Measurements from ENCODE around the gene HSPBP1.

Gene HSPBP1

DNA sequence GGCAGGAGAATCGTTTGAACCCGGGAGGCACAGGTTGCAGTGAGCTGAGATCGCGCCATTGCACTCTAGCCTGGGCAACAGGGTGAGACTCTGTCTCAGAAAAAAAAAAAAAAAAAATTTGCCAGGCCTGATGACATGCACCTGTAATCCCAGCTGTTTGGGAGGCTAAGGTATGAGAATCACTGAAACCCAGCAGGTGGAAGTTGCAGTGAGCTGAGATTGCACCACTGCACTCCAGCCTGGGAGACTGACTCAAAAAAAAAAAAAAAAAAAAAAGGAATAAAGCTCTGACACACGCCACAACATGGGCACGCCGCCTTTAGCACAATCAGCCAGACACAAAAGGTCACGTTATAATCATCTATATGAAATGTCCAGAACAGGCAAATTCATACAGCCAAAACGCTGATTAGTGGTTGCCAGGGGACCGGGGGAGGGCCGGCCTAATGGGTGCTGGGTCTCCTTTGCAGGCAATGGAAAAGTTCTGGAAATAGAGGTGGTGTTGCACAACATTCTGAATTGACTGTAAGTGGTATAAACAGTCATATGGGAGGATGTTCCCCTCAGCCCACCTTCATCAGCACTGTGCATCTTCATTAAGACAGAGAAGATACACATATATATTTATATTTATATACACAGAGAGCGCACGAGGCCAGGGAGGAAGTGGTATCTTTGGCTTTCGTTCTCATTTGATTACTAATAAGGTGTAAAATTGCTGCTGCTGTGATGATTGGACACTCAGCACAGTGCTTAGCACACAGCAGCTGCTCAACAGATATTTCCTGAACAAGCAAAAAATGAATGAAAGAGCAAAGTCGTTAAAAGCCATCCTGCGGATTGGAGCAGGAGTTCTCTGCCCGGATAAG is 3.8 kb downstream of the HSPBP1 start:
- H3K4me1 Mint-ChIP-seq = peaks cover 32 to 52% of the 10 kb centered on the region in 2 donors
- H3K4me3 Mint-ChIP-seq = peak overlapping the region; percentile 39 to 51
- DNase-seq (no peak), ATAC-seq (replicated peaks) (peak; percentile 59 to 69)
- H3K36me3 Mint-ChIP-seq = peaks cover 39 to 44% of the 10 kb centered on the region in 2 donors
- peak overlapping the region; percentile 85 for H3K27ac Mint-ChIP-seq
- H3K9me3 Mint-ChIP-seq = no peaks in the 10 kb centered on the region
- no peaks in the 10 kb centered on the region for H3K27me3 Mint-ChIP-seq

GRCh38 chr19:55273978-55274707 is 5.8 kb downstream of the HSPBP1 start:
- Mint-ChIP-seq H3K27me3 (no peaks in the 10 kb centered on the region), H3K36me3 (peaks cover 44 to 57% of the 10 kb centered on the region in 2 donors), H3K4me3 (no peak overlapping the region), H3K27ac (no peak overlapping the region), H3K4me1 (peaks cover 22 to 36% of the 10 kb centered on the region in 2 donors), H3K9me3 (no peaks in the 10 kb centered on the region)
- DNase-seq (no peak), ATAC-seq (replicated peaks) (no peak)

GRCh38 chr19:55272142-55272541 is 7.8 kb downstream of the HSPBP1 start:
- Mint-ChIP-seq H3K4me3 (no peak overlapping the region), H3K27me3 (no peaks in the 10 kb centered on the region), H3K27ac (no peak overlapping the region), H3K4me1 (peaks cover 12 to 22% of the 10 kb centered on the region in 2 donors), H3K9me3 (no peaks in the 10 kb centered on the region), H3K36me3 (peaks cover 39 to 60% of the 10 kb centered on the region in 2 donors)
- DNase-seq (no peak), ATAC-seq (replicated peaks) (no peak)

DNA sequence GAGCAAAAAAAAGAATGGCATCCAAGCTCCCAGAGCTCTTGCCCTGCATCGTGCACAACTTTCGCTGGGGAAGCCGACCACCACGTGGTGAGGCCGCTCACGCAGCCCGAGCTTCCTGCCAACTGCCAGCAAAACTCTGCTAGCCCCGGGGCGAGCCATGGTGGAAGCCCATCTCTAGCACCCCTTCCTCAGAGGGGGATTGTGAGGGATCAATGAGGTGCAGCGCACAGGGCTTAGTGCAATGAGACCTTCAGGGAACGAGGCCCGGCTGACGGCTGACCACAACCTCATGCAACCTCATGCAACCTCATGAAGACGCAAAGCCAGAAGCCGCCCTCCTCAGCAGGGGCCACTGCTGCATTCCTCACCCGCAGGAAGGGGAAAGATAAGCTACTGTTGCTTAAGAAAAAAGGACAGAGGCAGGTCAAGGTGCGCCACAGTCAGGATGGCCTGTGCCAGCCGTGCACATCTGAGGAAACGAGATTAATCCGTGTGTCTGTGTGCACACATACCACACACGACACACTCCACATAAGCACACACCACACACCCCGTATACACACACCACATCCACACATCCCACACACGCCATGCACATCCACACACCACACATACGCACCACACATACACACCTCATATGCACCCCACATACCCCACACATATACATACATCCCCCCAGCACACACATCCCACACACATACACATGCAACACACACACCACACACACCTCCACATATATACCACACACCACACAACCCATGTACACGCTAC is 9.6 kb downstream of the HSPBP1 start:
- Mint-ChIP-seq H3K36me3 (peaks cover 41 to 64% of the 10 kb centered on the region in 2 donors), H3K27ac (no peak overlapping the region), H3K9me3 (peaks cover 5% of the 10 kb centered on the region in 2 donors), H3K4me3 (no peak overlapping the region), H3K4me1 (peaks cover 8 to 14% of the 10 kb centered on the region in 2 donors), H3K27me3 (no peaks in the 10 kb centered on the region)
- DNase-seq (no peak), ATAC-seq (replicated peaks) (no peak)

DNA sequence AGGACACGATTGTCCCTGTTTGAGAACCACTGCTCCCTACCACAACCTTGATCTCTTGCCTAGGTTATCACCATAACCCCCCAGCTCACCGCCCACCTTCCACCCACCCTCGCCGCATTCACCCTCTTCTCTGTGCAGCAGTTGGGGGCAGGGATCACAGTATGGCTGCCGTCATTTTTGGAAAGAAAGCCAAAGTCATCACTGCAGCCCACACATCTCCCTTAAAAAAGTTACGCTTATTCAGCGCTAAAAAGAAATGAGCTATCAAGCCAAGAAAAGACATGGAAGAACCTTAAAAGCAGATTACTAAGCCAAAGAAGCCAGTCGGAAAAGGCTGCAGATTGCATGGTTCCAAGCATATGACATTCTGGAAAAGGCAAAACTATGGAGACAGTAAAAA is 10.6 kb downstream of the HSPBP1 start:
- Mint-ChIP-seq H3K4me3 (no peak overlapping the region), H3K36me3 (peaks cover 41 to 65% of the 10 kb centered on the region in 2 donors)

DNA sequence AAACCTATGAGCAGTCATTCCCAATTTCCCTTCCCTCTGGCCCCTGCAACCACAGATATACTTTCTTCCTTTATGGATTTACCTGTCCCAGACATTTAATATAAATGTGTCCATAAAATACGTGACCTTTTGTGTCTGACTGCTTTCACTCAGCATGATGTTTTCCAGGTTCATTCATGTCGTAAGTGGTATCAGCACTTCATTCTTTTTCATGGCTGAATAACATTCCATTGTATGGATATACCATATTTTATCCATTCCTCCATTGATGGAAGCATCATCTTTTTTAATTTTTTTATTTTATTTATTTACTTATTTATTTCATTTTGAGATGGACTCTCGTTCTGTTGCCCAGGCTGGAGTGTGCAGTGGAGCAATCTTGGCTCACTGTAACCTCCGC is 13.1 kb downstream of the HSPBP1 start:
- Mint-ChIP-seq H3K4me1 (peaks cover 7 to 8% of the 10 kb centered on the region in 2 donors), H3K4me3 (no peak overlapping the region), H3K27ac (no peak overlapping the region), H3K27me3 (no peaks in the 10 kb centered on the region), H3K9me3 (peaks cover 5% of the 10 kb centered on the region in 2 donors), H3K36me3 (peaks cover 45 to 57% of the 10 kb centered on the region in 2 donors)
- ATAC-seq (replicated peaks) (no peak), DNase-seq (no peak)

More for the DNA sequence above, 10.6 kb downstream of the HSPBP1 start:
- H3K4me1 Mint-ChIP-seq = peaks cover 7 to 8% of the 10 kb centered on the region in 2 donors
- ATAC-seq (replicated peaks) (no peak), DNase-seq (no peak)
- H3K27me3 Mint-ChIP-seq = no peaks in the 10 kb centered on the region
- H3K27ac Mint-ChIP-seq = no peak overlapping the region
- H3K9me3 Mint-ChIP-seq = peaks cover 5% of the 10 kb centered on the region in 2 donors

GRCh38 chr19:55266404-55266803 is 13.5 kb downstream of the HSPBP1 start:
- ATAC-seq (replicated peaks) = no peak
- Mint-ChIP-seq H3K27ac (no peak overlapping the region), H3K9me3 (peaks cover 5% of the 10 kb centered on the region in 2 donors), H3K27me3 (no peaks in the 10 kb centered on the region), H3K36me3 (peaks cover 44 to 54% of the 10 kb centered on the region in 2 donors), H3K4me3 (no peak overlapping the region), H3K4me1 (peaks cover 7 to 8% of the 10 kb centered on the region in 2 donors)
- no peak for DNase-seq

DNA sequence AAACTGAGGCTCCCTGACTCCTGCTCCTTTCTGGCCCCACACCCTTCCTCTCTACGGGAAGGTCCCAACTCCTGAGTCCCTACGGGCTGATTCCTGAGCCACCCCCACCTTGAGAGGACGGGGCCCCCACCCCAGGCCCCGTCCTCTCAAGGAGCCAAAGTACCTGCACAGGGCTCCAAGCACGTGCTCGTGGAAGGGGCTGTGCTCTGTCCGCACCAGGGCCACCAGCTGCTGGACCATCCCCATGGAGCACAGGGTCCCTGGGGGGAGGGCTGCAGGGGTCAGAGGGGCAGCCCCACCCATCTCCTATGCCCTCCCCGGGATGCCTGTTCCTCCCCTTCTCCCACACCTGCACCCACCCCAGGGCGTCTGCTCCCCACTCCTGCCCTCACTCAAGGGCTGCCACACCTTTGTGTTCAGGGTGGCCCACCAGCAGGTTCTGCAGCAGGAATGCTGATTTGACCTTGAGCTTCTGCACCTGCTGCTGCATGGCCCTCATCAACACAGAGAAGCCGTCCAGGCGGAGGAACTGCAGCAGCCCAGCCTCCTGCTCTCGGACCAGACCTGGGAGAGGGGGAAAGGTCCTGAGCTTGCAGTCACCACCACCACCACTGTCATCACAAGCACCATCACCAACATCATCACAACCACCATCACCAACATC is 14.1 kb downstream of the HSPBP1 start:
- DNase-seq (no peak), ATAC-seq (replicated peaks) (no peak)
- Mint-ChIP-seq H3K9me3 (peaks cover 5% of the 10 kb centered on the region in 2 donors), H3K27me3 (no peaks in the 10 kb centered on the region), H3K4me3 (no peak overlapping the region), H3K36me3 (peaks cover 41 to 51% of the 10 kb centered on the region in 2 donors), H3K27ac (no peak overlapping the region), H3K4me1 (peaks cover 6 to 7% of the 10 kb centered on the region in 2 donors)

- no peak for ATAC-seq (replicated peaks)
- Mint-ChIP-seq H3K27ac (no peak overlapping the region), H3K27me3 (no peaks in the 10 kb centered on the region)
These were observed 14.7 kb downstream of the HSPBP1 start for GRCh38 chr19:55265173-55265572.

GRCh38 chr19:55264531-55264930 is 15.4 kb downstream of the HSPBP1 start:
- Mint-ChIP-seq H3K9me3 (peaks cover 5% of the 10 kb centered on the region in 2 donors), H3K27me3 (no peaks in the 10 kb centered on the region), H3K36me3 (peaks cover 37% of the 10 kb centered on the region in 2 donors), H3K27ac (no peak overlapping the region), H3K4me1 (peaks cover 7 to 15% of the 10 kb centered on the region in 2 donors), H3K4me3 (no peak overlapping the region)
- ATAC-seq (replicated peaks) (no peak), DNase-seq (no peak)

More at GRCh38 chr19:55265173-55265572, 14.7 kb downstream of the HSPBP1 start:
- H3K9me3 Mint-ChIP-seq = peaks cover 5% of the 10 kb centered on the region in 2 donors
- H3K4me1 Mint-ChIP-seq = peaks cover 7 to 12% of the 10 kb centered on the region in 2 donors
- no peak for DNase-seq
- H3K4me3 Mint-ChIP-seq = no peak overlapping the region
- peaks cover 38 to 44% of the 10 kb centered on the region in 2 donors for H3K36me3 Mint-ChIP-seq

DNA sequence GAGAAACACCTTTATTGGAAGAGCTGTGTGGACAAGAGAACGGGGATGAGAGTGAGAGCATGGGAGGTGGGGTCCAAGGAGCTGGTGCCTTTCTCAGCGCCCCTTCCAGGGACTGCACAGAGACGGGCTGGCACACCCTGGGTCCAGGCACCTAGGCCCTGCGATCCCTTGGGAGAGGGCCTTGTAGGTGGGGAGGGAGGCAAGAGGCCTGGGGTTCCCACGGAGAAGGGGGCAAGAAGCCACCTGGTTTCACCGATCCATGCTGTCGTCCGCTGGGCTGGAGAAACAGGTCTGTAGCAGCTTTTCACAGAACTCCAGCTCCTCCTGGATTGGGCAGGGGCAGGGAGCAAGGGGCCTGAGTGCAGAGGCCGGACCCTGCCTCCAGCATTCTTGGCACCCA is 17.6 kb downstream of the HSPBP1 start:
- Mint-ChIP-seq H3K27me3 (no peaks in the 10 kb centered on the region), H3K4me3 (no peak overlapping the region), H3K9me3 (peaks cover 5% of the 10 kb centered on the region in 2 donors), H3K27ac (no peak overlapping the region), H3K4me1 (peaks cover 10 to 27% of the 10 kb centered on the region in 2 donors), H3K36me3 (peaks cover 34 to 39% of the 10 kb centered on the region in 2 donors)
- ATAC-seq (replicated peaks) (no peak), DNase-seq (no peak)

DNA sequence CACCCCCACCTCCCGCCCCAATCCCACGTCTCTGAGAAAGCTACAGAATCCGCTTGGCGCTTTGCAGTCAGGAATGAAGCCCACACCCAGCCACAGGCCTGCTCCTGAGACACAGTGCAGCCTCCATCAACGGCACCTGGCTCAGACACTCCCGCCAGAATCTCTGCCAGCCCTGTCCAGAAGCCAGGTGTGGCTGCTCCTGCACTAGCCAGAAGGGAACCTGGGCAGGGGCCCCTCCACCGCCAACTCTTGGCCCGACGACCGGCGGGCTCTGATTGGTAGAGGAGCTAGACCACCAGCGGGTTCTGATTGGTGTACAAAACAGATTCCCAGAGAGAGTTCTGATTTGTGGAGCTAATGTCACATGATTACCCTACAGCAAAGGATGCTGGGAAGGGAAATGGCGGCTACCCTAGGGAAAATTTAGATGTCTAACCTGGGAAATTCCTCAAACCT is 18.2 kb downstream of the HSPBP1 start:
- no peak for ATAC-seq (replicated peaks)
- no peak overlapping the region for H3K27ac Mint-ChIP-seq
- H3K27me3 Mint-ChIP-seq = no peaks in the 10 kb centered on the region
- H3K4me3 Mint-ChIP-seq = no peak overlapping the region
- peaks cover 5% of the 10 kb centered on the region in 2 donors for H3K9me3 Mint-ChIP-seq
- no peak for DNase-seq
- peaks cover 15 to 33% of the 10 kb centered on the region in 2 donors for H3K4me1 Mint-ChIP-seq
- peaks cover 38 to 43% of the 10 kb centered on the region in 2 donors for H3K36me3 Mint-ChIP-seq

DNA sequence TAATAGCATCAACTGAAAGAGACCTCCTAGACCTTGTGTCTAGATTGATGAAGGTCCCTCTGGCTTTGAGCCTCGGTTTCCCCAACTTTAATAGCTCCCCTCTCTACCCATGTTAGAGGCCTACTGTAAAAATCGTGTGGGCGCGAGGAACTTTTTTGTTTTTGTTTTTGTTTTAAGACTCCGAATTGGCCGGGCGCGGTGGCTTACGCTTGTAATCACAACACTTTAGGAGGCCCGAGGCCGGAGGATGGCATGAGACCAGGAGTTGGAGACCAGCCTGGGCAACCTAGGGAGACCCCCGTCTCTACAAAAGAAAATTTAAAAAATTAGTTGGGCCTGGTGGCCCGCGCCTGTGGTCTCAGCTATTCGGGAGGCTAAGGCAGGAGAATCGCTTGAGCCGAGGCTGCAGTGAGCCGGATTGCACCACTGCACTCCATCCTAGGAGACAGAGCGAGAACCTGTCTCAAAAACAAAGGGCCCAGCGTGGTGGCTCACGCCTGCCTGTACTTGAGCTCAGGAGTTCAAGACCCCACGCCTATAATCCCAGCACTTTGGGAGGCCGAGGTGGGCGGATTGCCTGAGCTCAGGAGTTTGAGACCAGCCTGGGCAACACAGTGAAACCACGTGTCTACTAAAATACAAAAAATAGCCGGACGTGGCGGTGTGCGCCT is 20.2 kb downstream of the HSPBP1 start:
- ATAC-seq (replicated peaks) = no peak
- Mint-ChIP-seq H3K36me3 (peaks cover 37 to 45% of the 10 kb centered on the region in 2 donors), H3K4me3 (peak overlapping the region; percentile 77 to 98), H3K4me1 (peaks cover 21 to 46% of the 10 kb centered on the region in 2 donors), H3K9me3 (no peaks in the 10 kb centered on the region), H3K27me3 (no peaks in the 10 kb centered on the region), H3K27ac (peak overlapping the region; percentile 98)
- DNase-seq = no peak
